Mesodermal cell (in vitro differentiated cells): ENCODE measurements around the gene FAM217B.
"Not testable (repeated sequence)": the region's sequence is repeated elsewhere in the genome, so short reads cannot be mapped to it uniquely, and the experiment has no call there.

Experiments used
- H3K27ac ChIP-seq: 2 replicates; pipeline ENCODE4 v1.7.0; 2013; ENCODE audit warnings: mild to moderate bottlenecking, low read depth, low read length, moderate library complexity; ENCODE audit not compliant: severe bottlenecking
- H3K36me3 ChIP-seq: 2 replicates; pipeline ENCODE4 v1.7.1; 2013; ENCODE audit warnings: mild to moderate bottlenecking, low read length, moderate library complexity; ENCODE audit not compliant: control insufficient read depth, insufficient read depth
- H3K4me1 ChIP-seq: one replicate; pipeline ENCODE4 v1.7.1; 2013; ENCODE audit warnings: mild to moderate bottlenecking, low read length; ENCODE audit not compliant: insufficient read depth, control insufficient read depth, poor library complexity, severe bottlenecking
- H3K4me3 ChIP-seq: 2 replicates; pipeline ENCODE4 v1.7.0; 2013; ENCODE audit warnings: low read length, control low read depth, mild to moderate bottlenecking; ENCODE audit not compliant: insufficient read depth, poor library complexity, severe bottlenecking; ENCODE audit errors: extremely low read depth
- H3K9me3 ChIP-seq: 2 replicates; pipeline ENCODE4 v1.7.1; 2013; ENCODE audit warnings: mild to moderate bottlenecking, low read length, moderate library complexity; ENCODE audit not compliant: control insufficient read depth
- WGBS, 2 experiments: methylation state at CpG; one replicate each; pipeline ENCODE4 v1.1.5; 2013; ENCODE audit warnings: missing lambda C conversion rate in 2 of 2; ENCODE audit not compliant: insufficient coverage in 2 of 2; 5-methylcytosine and 5-hydroxymethylcytosine counted together

FAM217B gene

GRCh38 chr20:59949911-59950310 lies 9.7 kb downstream of the FAM217B start:
- no peak overlapping the region for H3K27ac ChIP-seq
- H3K4me3 ChIP-seq, result no peak overlapping the region
- H3K4me1 ChIP-seq, result peaks cover 11% of the 10 kb centered on the region
- 82 to 93% methylated on average over 3 to 4 of the region's 6 CpGs for WGBS, 2 experiments
- H3K9me3 ChIP-seq, result no peaks in the 10 kb centered on the region
- H3K36me3 ChIP-seq, result no peaks in the 10 kb centered on the region

DNA sequence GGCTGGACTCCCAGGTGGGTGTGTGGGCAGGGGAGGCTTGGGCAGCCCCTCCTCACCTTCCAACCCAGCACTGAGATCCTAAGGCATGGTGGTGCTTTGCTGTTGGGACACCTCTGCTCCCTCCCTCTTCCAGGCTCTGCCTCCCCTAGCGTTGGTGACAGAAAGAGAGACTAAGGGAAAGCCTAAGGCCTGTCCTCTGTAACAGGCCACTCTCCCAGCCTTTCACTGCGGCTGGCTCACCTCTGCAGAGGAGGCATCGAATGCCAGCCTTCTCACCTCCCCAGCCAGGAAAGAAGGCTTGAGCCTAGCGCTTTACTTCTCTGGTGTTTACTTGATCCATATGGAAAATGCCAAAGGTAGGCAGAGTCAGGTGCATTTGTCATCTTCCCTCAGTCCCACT lies 14.5 kb downstream of the FAM217B start:
- Histone ChIP-seq H3K4me1 (no peaks in the 10 kb centered on the region), H3K4me3 (no peak overlapping the region), H3K9me3 (no peaks in the 10 kb centered on the region), H3K36me3 (no peaks in the 10 kb centered on the region), H3K27ac (no peak overlapping the region)
- 90 to 93% methylated on average over 2 to 3 of the region's 4 CpGs for WGBS, 2 experiments

GRCh38 chr20:59955131-59955796 lies 15.1 kb downstream of the FAM217B start:
- no peak overlapping the region for H3K4me3 ChIP-seq
- 84 to 89% methylated on average over 3 to 4 of the region's 8 CpGs for WGBS, 2 experiments

DNA sequence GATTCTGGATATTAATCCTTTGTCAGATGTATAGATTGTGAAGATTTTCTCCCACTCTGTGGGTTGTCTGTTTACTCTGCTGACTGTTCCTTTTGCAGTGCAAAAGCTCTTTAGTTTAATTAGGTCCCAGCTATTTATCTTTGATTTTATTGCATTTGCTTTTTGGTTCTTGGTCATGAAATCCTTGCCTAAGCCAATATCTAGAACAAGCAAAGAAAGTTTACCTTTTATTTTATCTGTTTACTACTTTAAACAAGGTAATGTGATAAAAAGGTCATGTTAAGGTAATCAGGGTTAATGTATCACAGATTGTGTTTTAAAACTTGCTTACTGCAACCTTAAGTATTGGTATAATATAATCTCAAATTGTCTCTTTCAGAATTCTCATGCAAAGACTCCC lies 17.4 kb downstream of the FAM217B start:
- H3K36me3 ChIP-seq, H3K4me1 ChIP-seq, H3K4me3 ChIP-seq, H3K27ac ChIP-seq, H3K9me3 ChIP-seq: not testable (repeated sequence)

More at GRCh38 chr20:59955131-59955796, 15.1 kb downstream of the FAM217B start:
- Histone ChIP-seq H3K9me3 (no peaks in the 10 kb centered on the region), H3K4me1 (no peaks in the 10 kb centered on the region), H3K36me3 (no peaks in the 10 kb centered on the region), H3K27ac (no peak overlapping the region)

GRCh38 chr20:59958123-59958522 lies 17.9 kb downstream of the FAM217B start, which contains the start of gene CDH26:
CDH26 (plus strand) TSS chr20:59958423; CDS start chr20:59958727, 304 bp downstream.
- no peak within 1 kb of the TSS for H3K4me3 ChIP-seq
- 96 to 100% methylated on average over 1 to 3 of the region's 5 CpGs for WGBS, 2 experiments

GRCh38 chr20:59958626-59959025 lies 18.4 kb downstream of the FAM217B start:
- Histone ChIP-seq H3K4me3 (no peak overlapping the region), H3K9me3 (no peaks in the 10 kb centered on the region), H3K36me3 (no peaks in the 10 kb centered on the region), H3K4me1 (no peaks in the 10 kb centered on the region), H3K27ac (no peak overlapping the region)
- 82 to 100% methylated on average over 4 of the region's 4 CpGs for WGBS, 2 experiments

More at GRCh38 chr20:59958123-59958522, 17.9 kb downstream of the FAM217B start, which contains the start of gene CDH26:
- H3K4me1 ChIP-seq, result no peaks in the 10 kb centered on the region
- no peak within 1 kb of the TSS for H3K27ac ChIP-seq
- no peaks in the 10 kb centered on the region for H3K9me3 ChIP-seq
- no peaks in the 10 kb centered on the region for H3K36me3 ChIP-seq

DNA sequence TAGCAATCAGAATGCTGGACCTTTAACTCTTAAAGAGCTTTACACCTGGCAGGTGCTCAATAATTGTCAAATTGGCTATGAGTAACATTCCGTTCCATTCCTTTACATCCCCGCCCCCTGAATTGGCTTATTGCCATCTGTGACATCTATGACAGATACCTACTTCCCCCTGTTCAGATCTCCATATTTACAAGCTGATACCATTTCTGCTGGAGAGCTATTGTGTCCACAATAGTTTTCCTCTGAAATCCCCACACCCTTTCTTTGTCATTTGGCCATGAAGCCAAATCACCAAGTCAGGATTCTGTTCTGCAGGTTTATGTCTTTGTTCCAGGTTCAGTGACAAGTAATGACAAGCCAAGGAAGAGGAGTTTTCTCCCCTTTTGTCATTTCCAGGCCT lies 21.2 kb downstream of the FAM217B start:
- WGBS, 2 experiments, result 100% methylated on average over 2 of the region's 2 CpGs
- Histone ChIP-seq H3K4me3 (no peak overlapping the region), H3K36me3 (no peaks in the 10 kb centered on the region), H3K9me3 (no peaks in the 10 kb centered on the region), H3K27ac (no peak overlapping the region), H3K4me1 (no peaks in the 10 kb centered on the region)

- no peak overlapping the region for H3K27ac ChIP-seq
- no peaks in the 10 kb centered on the region for H3K4me1 ChIP-seq
- no peaks in the 10 kb centered on the region for H3K36me3 ChIP-seq
- H3K9me3 ChIP-seq, result no peaks in the 10 kb centered on the region
- no peak overlapping the region for H3K4me3 ChIP-seq
- WGBS, 2 experiments, result 91 to 96% methylated on average over 6 of the region's 6 CpGs
Observed at GRCh38 chr20:59962155-59962554, 22.0 kb downstream of the FAM217B start.

DNA sequence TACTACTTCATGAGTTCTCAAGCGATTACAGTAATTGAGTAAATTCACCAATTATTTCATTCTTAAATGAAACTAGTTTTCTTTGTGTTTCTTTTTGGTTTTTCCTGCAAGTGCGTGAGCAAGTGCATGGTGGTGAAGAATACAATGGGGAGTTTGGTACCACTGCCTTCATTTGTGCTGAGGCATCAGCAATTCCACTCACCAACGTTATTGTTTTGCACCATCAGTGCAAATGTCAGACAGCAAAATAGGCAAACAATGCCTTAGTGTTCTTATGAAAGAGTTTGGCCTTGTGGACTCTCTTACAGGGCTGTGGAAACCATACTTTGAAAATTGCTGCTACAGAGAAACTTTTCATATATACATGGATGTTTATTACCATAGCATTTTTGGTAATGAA lies 26.2 kb downstream of the FAM217B start:
- H3K27ac ChIP-seq, result no peak overlapping the region
- WGBS, 2 experiments, result 88 to 100% methylated on average over 1 of the region's 3 CpGs
- H3K9me3 ChIP-seq, result no peaks in the 10 kb centered on the region
- no peak overlapping the region for H3K4me3 ChIP-seq
- H3K4me1 ChIP-seq, result no peaks in the 10 kb centered on the region
- H3K36me3 ChIP-seq, result no peaks in the 10 kb centered on the region

DNA sequence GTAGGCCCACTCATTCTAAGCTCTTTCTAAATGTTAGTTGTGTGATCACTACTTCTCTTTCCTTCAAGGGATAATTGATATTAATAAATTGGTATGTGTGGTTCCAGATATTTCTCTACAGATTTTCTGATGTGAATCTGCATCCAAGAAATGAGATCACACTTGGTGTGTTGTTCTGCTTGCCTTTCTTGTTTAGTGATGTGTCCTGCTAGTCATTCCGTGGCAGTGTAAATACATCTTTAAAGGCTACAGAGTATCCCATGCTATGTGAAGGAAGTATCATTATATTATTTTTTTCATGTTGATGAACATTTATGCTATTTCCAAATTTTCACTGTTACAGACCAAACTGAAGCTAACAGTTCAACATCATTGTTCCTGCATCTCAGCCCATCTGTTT lies 31.2 kb downstream of the FAM217B start:
- Histone ChIP-seq H3K4me3 (no peak overlapping the region), H3K36me3 (no peaks in the 10 kb centered on the region), H3K4me1 (no peaks in the 10 kb centered on the region), H3K9me3 (no peaks in the 10 kb centered on the region), H3K27ac (no peak overlapping the region)
- no CpG with 5 or more reads among the region's 1 CpG for WGBS, 2 experiments

DNA sequence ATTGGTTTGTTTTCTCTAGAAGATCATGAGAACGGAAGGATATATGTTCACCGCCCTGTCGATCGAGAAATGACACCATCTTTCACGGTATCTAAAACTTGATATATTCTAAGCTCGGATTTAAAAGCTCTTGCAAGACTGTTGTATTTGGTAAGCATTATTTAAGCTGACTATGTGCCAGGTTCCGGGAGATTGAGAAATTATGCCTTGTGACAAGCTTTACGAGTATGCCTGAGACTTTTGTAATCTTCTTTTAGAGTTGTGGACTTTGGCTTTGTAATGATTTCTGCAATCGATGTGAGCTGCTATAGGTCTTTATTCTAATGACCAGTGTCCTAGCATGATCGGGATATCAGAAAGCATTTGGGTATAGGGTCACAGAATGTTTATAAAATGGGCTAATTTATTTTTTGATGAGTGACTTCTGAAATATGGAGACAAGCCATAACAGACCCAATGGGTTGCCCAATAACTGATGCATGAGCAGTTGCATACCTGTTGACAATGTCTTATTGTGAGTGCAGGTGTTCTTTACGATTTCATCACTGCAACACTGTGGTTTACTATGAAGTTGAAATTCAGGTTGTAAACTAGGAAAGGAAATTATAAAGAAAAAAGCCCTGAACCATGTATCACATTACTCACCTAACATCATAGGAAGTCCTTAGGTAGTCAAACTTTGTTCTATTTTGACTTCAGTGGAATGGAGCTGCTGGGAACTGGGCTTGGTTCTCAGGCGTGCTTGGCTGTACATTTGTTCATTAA lies 32.0 kb downstream of the FAM217B start:
- no peaks in the 10 kb centered on the region for H3K9me3 ChIP-seq
- H3K36me3 ChIP-seq, result no peaks in the 10 kb centered on the region
- no peaks in the 10 kb centered on the region for H3K4me1 ChIP-seq
- no peak overlapping the region for H3K4me3 ChIP-seq
- no peak overlapping the region for H3K27ac ChIP-seq
- 91 to 92% methylated on average over 9 to 11 of the region's 12 CpGs for WGBS, 2 experiments
